Right cardiac atrium (tissue), 5 donors: ENCODE measurements around the gene SH3RF1. TPM values are rescaled to one million over a fixed set of nuclear protein-coding genes. Genes with fewer than 3 reads are reported as not detected.
A peak's percentile ranks its signal among the peaks of the same experiment; 100 is the strongest.

Experiments used
- ATAC-seq, 2 donors: fragments of 200-7000 bp; cut with Tn5 transposase; one replicate each; pipeline versions ENCODE4 v1.8.0 to v1.9.1; 2020; ENCODE audit warnings: moderate library complexity in 2 of 2, mild to moderate bottlenecking in 1 of 2
- DNase-seq, 3 donors: peaks; one replicate each; pipeline ENCODE4 v3.0.0-alpha.2; 2020
- H3K27ac ChIP-seq: one replicate; pipeline ENCODE4 v1.5.1; 2013; ENCODE audit warnings: mild to moderate bottlenecking, low read length, control low read depth, moderate library complexity
- H3K27me3 ChIP-seq: one replicate; pipeline ENCODE4 v1.6.1; 2013; ENCODE audit not compliant: control insufficient read depth, insufficient read depth
- H3K4me1 ChIP-seq: one replicate; pipeline ENCODE4 v1.6.1; 2013; ENCODE audit warnings: low read length; ENCODE audit not compliant: control insufficient read depth, insufficient read depth
- H3K4me3 ChIP-seq: one replicate; pipeline ENCODE4 v1.5.1; 2013; ENCODE audit warnings: low read length, control low read depth
- H3K9me3 ChIP-seq: one replicate; pipeline ENCODE4 v1.6.1; 2013; ENCODE audit warnings: low read length; ENCODE audit not compliant: control insufficient read depth
- WGBS: extraction: QIAGEN DNeasy Blood & Tissue Kit; methylation state at CpG from one replicate; pipeline ENCODE4 v1.1.7; 2013; 5-methylcytosine and 5-hydroxymethylcytosine counted together
- intact Hi-C, 4 donors: fragments of 100-400 bp; cut with DNase I; formaldehyde crosslinking; loops; one replicate each; pipeline versions ENCODE4 v1.11.0 to v1.14.0; 2022 to 2023
- polyA plus RNA-seq: library from polyadenylated mRNA; stranded (reverse); fragments of 200-250 nt; gene quantifications from one replicate; pipeline ENCODE4 v1.2.3, GENCODE V29; 2013
- total RNA-seq, 4 donors: library from RNA; stranded (reverse); fragmentation: NEBNext Ultra II Directional; extraction: Animal tissue kit (Norgen Biotek cat#: 25700); gene quantifications; one replicate each; pipeline ENCODE4 v1.2.1, GENCODE V29; 2021
- donor health status: healthy with polysubstance abuse.
- donor health status: DM: no; HTN: yes; CAD: no.
- donor health status: DM: no; HTN: no; CAD: no.
- donor health status: DM: no; HTN: yes; CAD: no; lungs with severe emphysema.
- donor health status: DM: yes; HTN: yes; CAD: no.

The SH3RF1 gene
- total and polyA plus RNA-seq, 5 donors = 2.4 to 16.7 (median 7.9) TPM

GRCh38 chr4:169047956-169048355 is 222.8 kb downstream of the SH3RF1 start:
- no peaks in the 10 kb centered on the region for H3K9me3 ChIP-seq
- peaks cover 9% of the 10 kb centered on the region for H3K4me1 ChIP-seq
- WGBS = 65% methylated on average over 4 of the region's 4 CpGs
- peak in 1 of 3 donors; percentile 53 for DNase-seq
- peak in 1 of 2 donors; percentile 22 for ATAC-seq
- H3K27ac ChIP-seq = no peak overlapping the region
- intact Hi-C loops = no loop called here
- H3K27me3 ChIP-seq = no peaks in the 10 kb centered on the region
- no peak overlapping the region for H3K4me3 ChIP-seq

GRCh38 chr4:169045862-169046584 is 224.7 kb downstream of the SH3RF1 start:
- peaks cover 3% of the 10 kb centered on the region for H3K4me1 ChIP-seq
- no peak overlapping the region for H3K27ac ChIP-seq
- no peak overlapping the region for H3K4me3 ChIP-seq
- intact Hi-C loops = no loop called here
- DNase-seq (no peak), ATAC-seq (peak in 1 of 2 donors; percentile 9)
- H3K9me3 ChIP-seq = no peaks in the 10 kb centered on the region
- 74% methylated on average over 15 of the region's 15 CpGs for WGBS
- H3K27me3 ChIP-seq = no peaks in the 10 kb centered on the region

DNA sequence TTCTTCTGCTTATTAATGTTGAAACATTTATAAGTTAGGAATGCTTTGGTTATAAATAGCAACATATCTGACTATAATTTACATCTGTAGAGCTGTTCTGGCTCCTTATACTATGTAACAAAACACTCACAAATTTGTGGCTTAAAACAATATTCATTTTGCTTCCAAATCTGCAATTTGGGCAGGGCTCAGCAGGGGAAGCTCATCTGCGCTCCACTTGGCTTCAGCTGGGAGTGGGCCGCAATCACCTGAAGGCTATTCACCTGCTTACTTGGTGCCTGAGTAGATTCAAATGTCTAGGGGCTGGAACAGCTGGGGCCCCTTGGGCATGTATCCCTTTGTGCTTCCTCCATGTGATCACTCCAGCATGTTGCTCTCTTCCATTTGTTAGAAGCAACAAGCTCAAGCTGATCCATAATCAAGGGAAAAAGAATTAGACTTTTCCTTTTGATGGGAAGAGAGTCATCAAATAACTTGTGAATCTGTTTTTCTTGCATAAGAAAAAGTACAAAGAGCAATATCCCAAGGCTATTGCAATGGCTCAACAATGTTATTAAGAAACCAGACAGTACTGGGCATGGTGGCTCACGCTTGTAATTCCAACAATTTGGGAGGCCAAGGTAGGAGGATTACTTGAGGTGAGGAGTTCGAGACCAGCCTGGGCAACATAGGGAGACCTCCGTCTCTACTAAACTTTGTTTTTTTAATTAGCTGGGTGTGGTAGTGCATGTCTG is 225.9 kb downstream of the SH3RF1 start:
- H3K9me3 ChIP-seq = no peaks in the 10 kb centered on the region
- no peak for DNase-seq
- intact Hi-C loops = no loop called here
- H3K27ac ChIP-seq = no peak overlapping the region
- no peaks in the 10 kb centered on the region for H3K27me3 ChIP-seq
- WGBS = 97% methylated on average over 5 of the region's 5 CpGs
- no peaks in the 10 kb centered on the region for H3K4me1 ChIP-seq
- no peak for ATAC-seq
- H3K4me3 ChIP-seq = no peak overlapping the region
